Glutamatergic neuron (in vitro differentiated cells): ENCODE results near the gene CEND1. TPM values are rescaled to one million over a fixed set of nuclear protein-coding genes. Genes with fewer than 3 reads are reported as not detected.
A peak's percentile ranks its signal among the peaks of the same experiment; 100 is the strongest.

Source experiments
- DNase-seq: peaks from one replicate; pipeline ENCODE4 v3.0.0; 2022
- H3K27ac Mint-ChIP-seq: one replicate; pipeline ENCODE4 v1.8.0; 2020; ENCODE audit warnings: mild to moderate bottlenecking, mixed read lengths, inconsistent platforms; ENCODE audit not compliant: unreplicated experiment
- H3K27me3 Mint-ChIP-seq: one replicate; pipeline ENCODE4 v1.8.0; 2020; ENCODE audit warnings: mild to moderate bottlenecking, moderate library complexity, mixed read lengths, inconsistent platforms; ENCODE audit not compliant: unreplicated experiment
- H3K36me3 Mint-ChIP-seq: one replicate; pipeline ENCODE4 v1.8.0; 2020; ENCODE audit warnings: mild to moderate bottlenecking, mixed read lengths, inconsistent platforms; ENCODE audit not compliant: unreplicated experiment
- H3K4me1 Mint-ChIP-seq: one replicate; pipeline ENCODE4 v1.8.0; 2020; ENCODE audit warnings: mild to moderate bottlenecking, low read depth, mixed read lengths, inconsistent platforms; ENCODE audit not compliant: unreplicated experiment
- H3K4me3 Mint-ChIP-seq: one replicate; pipeline ENCODE4 v1.8.0; 2020; ENCODE audit warnings: mild to moderate bottlenecking, mixed read lengths, inconsistent platforms; ENCODE audit not compliant: unreplicated experiment
- H3K9me3 Mint-ChIP-seq: one replicate; pipeline ENCODE4 v1.8.0; 2020; ENCODE audit warnings: mild to moderate bottlenecking, moderate library complexity, mixed read lengths, inconsistent platforms; ENCODE audit not compliant: unreplicated experiment
- total RNA-seq: library from RNA; stranded (reverse); fragmentation: NEBNext Ultra II Directional; extraction: Animal tissue kit (Norgen Biotek cat#: 25700); gene quantifications from one replicate; pipeline ENCODE4 v1.2.1, GENCODE V29; 2021; ENCODE audit not compliant: unreplicated experiment
- TF ChIP-seq, protein P1 (sequence below): fragments of 200-600 bp; sonication (generic); IDR thresholded peaks from one replicate; pipeline ENCODE4 v1.5.0; 2021; ENCODE audit not compliant: partially characterized antibody, unreplicated experiment

CEND1 gene
- total RNA-seq, 1 donor from 2014 or later: 58.7 TPM

DNA sequence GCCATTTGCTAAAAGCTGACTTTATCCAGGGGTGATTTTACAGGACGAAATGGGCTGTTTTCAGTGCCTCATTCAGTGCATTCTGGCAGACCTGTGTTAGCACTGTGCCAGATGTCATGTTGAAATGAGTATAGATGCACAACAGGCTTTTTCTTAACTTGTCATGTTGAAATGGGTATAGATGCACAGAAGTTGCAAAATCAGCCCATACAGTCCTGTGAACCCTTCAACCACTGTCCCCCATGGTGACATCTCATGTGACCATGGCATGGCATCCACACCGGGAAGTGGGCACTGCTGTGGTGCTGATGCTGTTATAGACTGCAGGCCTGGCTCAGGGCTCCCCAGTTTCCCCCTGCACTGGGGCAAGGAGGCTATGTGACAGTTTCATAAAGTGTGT lies 40.2 kb downstream of the CEND1 start:
- H3K9me3 Mint-ChIP-seq: peaks cover 7% of the 10 kb centered on the region
- peak overlapping the region; percentile 74 for H3K4me3 Mint-ChIP-seq
- TF ChIP-seq, protein P1, sequence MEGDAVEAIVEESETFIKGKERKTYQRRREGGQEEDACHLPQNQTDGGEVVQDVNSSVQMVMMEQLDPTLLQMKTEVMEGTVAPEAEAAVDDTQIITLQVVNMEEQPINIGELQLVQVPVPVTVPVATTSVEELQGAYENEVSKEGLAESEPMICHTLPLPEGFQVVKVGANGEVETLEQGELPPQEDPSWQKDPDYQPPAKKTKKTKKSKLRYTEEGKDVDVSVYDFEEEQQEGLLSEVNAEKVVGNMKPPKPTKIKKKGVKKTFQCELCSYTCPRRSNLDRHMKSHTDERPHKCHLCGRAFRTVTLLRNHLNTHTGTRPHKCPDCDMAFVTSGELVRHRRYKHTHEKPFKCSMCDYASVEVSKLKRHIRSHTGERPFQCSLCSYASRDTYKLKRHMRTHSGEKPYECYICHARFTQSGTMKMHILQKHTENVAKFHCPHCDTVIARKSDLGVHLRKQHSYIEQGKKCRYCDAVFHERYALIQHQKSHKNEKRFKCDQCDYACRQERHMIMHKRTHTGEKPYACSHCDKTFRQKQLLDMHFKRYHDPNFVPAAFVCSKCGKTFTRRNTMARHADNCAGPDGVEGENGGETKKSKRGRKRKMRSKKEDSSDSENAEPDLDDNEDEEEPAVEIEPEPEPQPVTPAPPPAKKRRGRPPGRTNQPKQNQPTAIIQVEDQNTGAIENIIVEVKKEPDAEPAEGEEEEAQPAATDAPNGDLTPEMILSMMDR: no peak
- DNase-seq: no peak
- no peaks in the 10 kb centered on the region for H3K36me3 Mint-ChIP-seq
- no peaks in the 10 kb centered on the region for H3K27me3 Mint-ChIP-seq
- H3K27ac Mint-ChIP-seq: peak overlapping the region; percentile 30
- peaks cover 6% of the 10 kb centered on the region for H3K4me1 Mint-ChIP-seq

DNA sequence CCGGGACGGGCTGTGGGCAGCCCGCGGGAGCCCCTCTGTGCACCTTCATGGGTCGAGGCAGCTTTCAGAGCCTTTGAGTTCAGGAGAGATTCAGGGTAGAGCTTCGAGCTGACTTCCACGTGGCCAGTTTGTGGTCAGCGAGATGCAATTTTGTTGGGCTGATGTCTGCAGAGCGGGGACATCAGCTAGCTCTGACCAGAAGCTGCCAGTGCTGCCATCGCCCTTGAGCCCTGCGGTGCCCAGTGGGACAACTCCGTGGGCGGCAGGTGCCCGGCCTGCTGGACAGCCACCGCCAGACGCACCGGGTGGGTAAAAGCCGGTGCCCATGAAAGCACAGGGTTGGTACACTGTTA lies 41.9 kb downstream of the CEND1 start:
- H3K36me3 Mint-ChIP-seq: no peaks in the 10 kb centered on the region
- no peaks in the 10 kb centered on the region for H3K27me3 Mint-ChIP-seq
- H3K4me3 Mint-ChIP-seq: peak overlapping the region; percentile 91
- TF ChIP-seq, protein P1: no peak
- H3K9me3 Mint-ChIP-seq: peaks cover 7% of the 10 kb centered on the region
- H3K27ac Mint-ChIP-seq: peak overlapping the region; percentile 38
- peaks cover 8% of the 10 kb centered on the region for H3K4me1 Mint-ChIP-seq
- DNase-seq: no peak

DNA sequence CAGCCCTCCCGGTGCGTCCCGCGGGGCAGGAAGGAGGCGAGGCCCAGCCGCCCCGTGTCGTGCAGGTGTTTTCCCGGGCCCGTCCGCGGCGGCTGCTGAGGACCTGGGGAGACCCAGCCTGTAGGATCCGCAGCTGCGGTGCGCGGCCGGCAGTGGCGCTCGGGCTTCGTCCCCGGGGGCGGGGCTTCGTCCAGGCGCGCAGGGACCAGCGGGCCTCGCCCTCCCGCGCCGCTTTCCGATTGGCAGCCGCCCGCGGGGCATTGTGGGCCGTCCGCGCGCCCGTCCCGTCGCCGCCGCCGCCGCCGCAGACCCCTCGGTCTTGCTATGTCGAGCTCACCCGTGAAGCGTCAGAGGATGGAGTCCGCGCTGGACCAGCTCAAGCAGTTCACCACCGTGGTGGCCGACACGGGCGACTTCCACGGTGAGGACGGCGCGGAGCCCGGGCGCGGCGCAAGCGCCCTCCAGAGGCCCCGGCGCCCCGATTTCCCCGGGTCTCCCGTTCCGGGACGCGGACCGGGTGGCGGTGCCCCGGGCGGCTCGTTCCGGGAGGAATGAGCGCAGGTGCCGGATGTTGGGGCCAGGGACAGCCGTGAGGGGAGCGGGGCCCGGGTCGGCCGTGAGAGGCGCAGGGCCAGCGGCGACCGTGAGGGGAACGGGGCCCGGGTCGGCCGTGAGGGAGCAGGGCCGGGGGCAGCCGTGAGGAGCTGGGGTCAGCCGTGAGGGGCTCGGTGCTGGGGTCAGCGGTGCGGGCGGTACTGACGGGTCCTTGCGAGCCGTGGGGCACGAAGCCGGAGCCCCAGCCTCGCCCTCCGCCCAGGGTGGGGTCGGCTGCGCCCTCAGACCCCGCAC lies 42.5 kb downstream of the CEND1 start, which contains the start of gene TALDO1:
Gene TALDO1 (plus strand): TSS at position 307 of the 849 bp plus-strand sequence. CDS start 18 bp downstream, at position 325.
- Mint-ChIP-seq H3K4me3 (peak within 1 kb of the TSS; percentile 91), H3K4me1 (peaks cover 8% of the 10 kb centered on the region), H3K9me3 (peaks cover 7% of the 10 kb centered on the region), H3K36me3 (no peaks in the 10 kb centered on the region), H3K27ac (peak within 1 kb of the TSS; percentile 96), H3K27me3 (no peaks in the 10 kb centered on the region)
- TF ChIP-seq, protein P1: no peak
- peak; percentile 98 for DNase-seq

DNA sequence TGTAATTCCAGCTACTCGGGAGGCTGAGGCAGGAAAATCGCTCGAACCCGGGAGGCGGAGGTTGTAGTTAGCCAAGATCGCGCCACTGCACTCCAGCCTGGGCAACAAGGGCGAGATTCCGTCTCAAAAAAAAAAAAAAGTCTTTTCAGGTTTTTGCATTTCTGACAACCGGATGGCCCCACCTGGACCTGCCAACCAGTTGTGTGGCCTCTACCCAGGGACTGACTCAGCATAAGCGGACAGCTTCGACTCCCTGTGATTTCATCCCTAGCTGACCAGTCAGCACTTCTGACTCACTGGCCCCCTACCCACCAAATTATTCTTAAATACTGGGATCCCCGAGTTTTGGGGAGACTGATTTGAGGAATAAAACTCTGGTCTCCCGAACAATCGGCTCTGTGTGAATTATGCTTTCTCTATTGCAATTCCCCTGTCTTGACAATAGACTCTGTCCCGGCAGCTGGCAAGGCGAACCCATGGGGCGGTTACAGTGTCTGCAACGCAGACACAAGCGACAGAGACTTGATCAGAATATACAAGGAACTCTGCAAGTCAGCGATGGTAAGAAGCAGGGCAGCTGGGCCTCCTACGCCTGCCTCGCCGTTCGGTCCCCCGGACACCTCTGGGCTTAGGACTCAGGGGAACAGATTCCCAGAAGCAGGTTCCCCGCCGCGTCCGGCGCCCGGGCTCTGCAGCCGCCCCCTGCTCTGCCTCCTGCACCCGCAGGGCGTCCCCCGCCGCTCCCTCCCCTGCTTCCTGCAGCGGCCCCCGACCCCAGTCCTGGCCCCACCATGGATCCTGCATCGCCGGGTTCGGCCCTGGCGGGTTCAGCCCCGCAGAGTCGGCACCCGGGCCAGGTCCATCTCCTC lies 43.4 kb downstream of the CEND1 start:
- Mint-ChIP-seq H3K36me3 (no peaks in the 10 kb centered on the region), H3K27ac (peak overlapping the region; percentile 96), H3K4me3 (peak overlapping the region; percentile 90), H3K4me1 (peaks cover 8% of the 10 kb centered on the region), H3K27me3 (no peaks in the 10 kb centered on the region), H3K9me3 (peaks cover 7% of the 10 kb centered on the region)
- peak; percentile 57 for DNase-seq
- TF ChIP-seq, protein P1: no peak
